Measurements from ENCODE around the gene EYS. TPM values are rescaled to one million over a fixed set of nuclear protein-coding genes. Genes with fewer than 3 reads are reported as not detected.
"Not testable (repeated sequence)": the region's sequence is repeated elsewhere in the genome, so short reads cannot be mapped to it uniquely, and the experiment has no call there.

EYS gene
- total and polyA plus RNA-seq, 2 experiments from 2014 or later: under 0.01 to 0.15 TPM

DNA sequence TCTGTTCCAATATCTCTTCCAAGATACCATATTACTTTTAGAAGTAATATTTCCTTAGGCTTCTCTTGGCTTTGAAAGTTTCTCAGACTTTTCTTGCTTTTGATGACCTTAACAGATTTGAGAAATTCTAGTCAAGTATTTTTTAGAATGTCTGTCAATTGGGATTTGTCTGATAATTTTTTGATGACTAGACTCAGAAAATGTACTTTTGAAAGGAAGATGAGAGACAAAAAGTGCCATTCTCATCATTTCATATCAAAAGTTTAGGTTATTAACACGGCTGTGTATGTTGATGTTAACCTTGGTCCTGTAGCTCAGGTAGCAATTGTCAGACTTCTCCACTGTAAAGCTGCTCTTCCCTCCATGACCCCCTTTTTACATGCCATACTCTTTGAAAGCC, 651.5 kb downstream of the EYS start:
- H3K36me3 ChIP-seq: no peaks in the 10 kb centered on the region
- H3K27ac ChIP-seq: no peak overlapping the region
- TF ChIP-seq, protein P1, sequence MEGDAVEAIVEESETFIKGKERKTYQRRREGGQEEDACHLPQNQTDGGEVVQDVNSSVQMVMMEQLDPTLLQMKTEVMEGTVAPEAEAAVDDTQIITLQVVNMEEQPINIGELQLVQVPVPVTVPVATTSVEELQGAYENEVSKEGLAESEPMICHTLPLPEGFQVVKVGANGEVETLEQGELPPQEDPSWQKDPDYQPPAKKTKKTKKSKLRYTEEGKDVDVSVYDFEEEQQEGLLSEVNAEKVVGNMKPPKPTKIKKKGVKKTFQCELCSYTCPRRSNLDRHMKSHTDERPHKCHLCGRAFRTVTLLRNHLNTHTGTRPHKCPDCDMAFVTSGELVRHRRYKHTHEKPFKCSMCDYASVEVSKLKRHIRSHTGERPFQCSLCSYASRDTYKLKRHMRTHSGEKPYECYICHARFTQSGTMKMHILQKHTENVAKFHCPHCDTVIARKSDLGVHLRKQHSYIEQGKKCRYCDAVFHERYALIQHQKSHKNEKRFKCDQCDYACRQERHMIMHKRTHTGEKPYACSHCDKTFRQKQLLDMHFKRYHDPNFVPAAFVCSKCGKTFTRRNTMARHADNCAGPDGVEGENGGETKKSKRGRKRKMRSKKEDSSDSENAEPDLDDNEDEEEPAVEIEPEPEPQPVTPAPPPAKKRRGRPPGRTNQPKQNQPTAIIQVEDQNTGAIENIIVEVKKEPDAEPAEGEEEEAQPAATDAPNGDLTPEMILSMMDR (IDR thresholded peaks at IDR 0.05; ENCODE audit: low read depth, low read length): no peak
- no peaks in the 10 kb centered on the region for H3K9me3 ChIP-seq (ENCODE audit: low read depth)
- no peak overlapping the region for H3K4me3 ChIP-seq
- H3K27me3 ChIP-seq: no peaks in the 10 kb centered on the region
- DNase-seq (ENCODE audit: low read depth in 1 of 2, low spot score in 1 of 2): no peak
- H3K4me1 ChIP-seq (ENCODE audit: low read depth): no peaks in the 10 kb centered on the region

DNA sequence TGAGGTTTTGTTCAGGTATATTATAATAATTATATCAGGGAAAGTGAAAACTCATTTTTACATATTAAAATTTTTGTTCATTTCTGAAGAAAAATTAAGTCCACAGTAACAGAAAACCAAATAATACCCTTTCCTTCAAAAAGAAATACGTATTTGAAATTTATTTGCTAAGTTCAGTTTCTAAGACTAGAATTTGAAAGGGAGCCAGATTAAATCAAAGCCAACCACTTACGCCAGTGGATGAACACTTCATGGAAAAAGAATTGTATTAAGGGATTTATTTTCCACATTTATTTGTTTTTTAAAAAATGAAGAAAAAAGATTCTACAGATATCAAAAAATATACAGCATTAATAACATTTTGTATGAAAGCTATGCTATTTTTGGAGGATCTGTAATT, 654.4 kb downstream of the EYS start:
- Histone ChIP-seq H3K9me3 (ENCODE audit: low read depth) (no peaks in the 10 kb centered on the region), H3K27ac (no peak overlapping the region), H3K4me1 (ENCODE audit: low read depth) (no peaks in the 10 kb centered on the region), H3K4me3 (no peak overlapping the region), H3K27me3 (no peaks in the 10 kb centered on the region), H3K36me3 (no peaks in the 10 kb centered on the region)
- no peak for DNase-seq (ENCODE audit: low read depth in 1 of 2, low spot score in 1 of 2)
- TF ChIP-seq, protein P1 (IDR thresholded peaks at IDR 0.05; ENCODE audit: low read depth, low read length): no peak

DNA sequence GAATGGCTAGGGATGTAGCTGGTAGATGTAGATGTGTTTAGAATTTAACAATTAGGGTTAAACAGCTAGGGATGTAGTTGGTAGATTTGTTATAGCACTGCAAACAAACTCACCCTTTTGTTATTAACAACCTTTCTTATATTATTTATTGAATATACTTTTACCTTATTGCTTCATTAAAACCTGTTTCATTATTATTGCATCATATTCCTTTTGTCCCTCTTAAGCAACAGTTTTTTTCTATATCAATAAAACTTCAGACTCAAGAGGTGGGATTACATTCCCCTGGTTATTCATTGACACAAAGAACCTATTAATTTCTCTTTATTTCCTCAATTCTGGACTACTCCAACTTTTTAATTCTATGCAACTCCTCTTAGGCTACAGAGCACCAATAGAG, 661.2 kb downstream of the EYS start:
- TF ChIP-seq, protein P1 (IDR thresholded peaks at IDR 0.05; ENCODE audit: low read depth, low read length): no peak
- H3K4me1 ChIP-seq (ENCODE audit: low read depth): no peaks in the 10 kb centered on the region
- H3K27me3 ChIP-seq: no peaks in the 10 kb centered on the region
- no peak overlapping the region for H3K27ac ChIP-seq
- DNase-seq (ENCODE audit: low read depth in 1 of 2, low spot score in 1 of 2): no peak
- no peak overlapping the region for H3K4me3 ChIP-seq
- no peaks in the 10 kb centered on the region for H3K9me3 ChIP-seq (ENCODE audit: low read depth)
- H3K36me3 ChIP-seq: no peaks in the 10 kb centered on the region

DNA sequence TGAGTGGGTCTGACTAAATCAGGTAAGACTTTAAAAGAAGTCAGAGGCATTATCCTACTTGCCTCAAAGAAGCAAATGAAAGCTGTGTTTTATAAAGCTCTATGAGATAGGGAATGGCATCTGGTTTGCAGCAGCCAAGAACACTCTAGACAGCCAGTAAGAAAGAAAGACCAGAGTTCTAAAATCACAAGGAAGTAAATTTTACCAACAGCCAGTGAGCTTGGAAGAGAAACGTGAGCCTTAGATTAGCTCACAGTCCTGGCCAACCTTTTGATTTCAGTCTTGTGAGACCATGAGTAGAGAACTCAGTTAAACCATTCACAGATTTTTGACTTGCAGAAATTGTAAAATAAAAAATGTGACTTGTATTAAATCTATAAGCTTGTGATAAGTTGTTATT, 693.0 kb downstream of the EYS start:
- Histone ChIP-seq H3K4me3 (no peak overlapping the region), H3K9me3 (ENCODE audit: low read depth) (no peaks in the 10 kb centered on the region), H3K36me3 (no peaks in the 10 kb centered on the region), H3K4me1 (ENCODE audit: low read depth) (no peaks in the 10 kb centered on the region), H3K27ac (no peak overlapping the region), H3K27me3 (no peaks in the 10 kb centered on the region)
- TF ChIP-seq, protein P1 (IDR thresholded peaks at IDR 0.05; ENCODE audit: low read depth, low read length): no peak
- no peak for DNase-seq (ENCODE audit: low read depth in 1 of 2, low spot score in 1 of 2)

DNA sequence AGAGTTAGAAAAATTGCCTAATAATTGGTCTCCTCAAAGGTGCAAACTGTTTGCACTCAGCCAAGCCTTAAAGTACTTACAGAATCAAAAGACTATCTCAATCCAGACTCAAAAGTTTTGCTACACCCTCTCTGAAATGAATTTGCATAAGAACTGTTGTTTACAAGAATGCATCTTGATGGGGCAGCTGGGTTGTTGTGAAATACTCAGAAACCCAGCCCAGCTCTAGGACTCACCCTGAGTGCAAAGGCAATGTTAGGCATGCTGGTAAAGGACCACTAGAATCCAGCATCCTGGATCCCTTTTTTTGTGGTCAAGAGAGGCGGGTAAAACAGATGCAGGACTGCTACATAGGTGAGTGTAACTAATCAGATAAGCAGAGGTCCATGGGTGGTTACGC, 700.2 kb downstream of the EYS start:
- H3K9me3 ChIP-seq (ENCODE audit: low read depth): no peaks in the 10 kb centered on the region
- H3K27ac ChIP-seq: no peak overlapping the region
- no peak overlapping the region for H3K4me3 ChIP-seq
- H3K36me3 ChIP-seq: no peaks in the 10 kb centered on the region
- TF ChIP-seq, protein P1 (IDR thresholded peaks at IDR 0.05; ENCODE audit: low read depth, low read length): no peak
- no peaks in the 10 kb centered on the region for H3K27me3 ChIP-seq
- no peak for DNase-seq (ENCODE audit: low read depth in 1 of 2, low spot score in 1 of 2)
- H3K4me1 ChIP-seq (ENCODE audit: low read depth): no peaks in the 10 kb centered on the region

DNA sequence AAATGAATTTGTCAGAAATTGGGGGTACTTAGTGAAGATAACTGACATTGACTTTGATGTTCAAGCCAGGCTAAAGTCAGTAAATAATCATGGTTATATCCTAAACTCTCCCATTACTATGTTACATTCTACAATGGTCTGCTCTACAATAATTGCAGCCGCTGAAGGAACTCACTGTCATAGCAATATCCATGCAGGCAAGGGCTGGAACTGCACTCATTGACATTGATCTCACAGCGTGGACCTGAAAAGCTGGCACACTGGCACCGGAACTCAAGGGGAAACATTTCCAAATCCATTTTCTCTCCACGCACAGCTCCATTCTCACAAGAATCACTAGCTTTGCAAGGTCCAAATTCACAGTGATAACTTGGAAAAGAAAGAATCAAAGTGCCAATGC, 702.7 kb downstream of the EYS start:
- H3K27ac ChIP-seq: no peak overlapping the region
- no peaks in the 10 kb centered on the region for H3K27me3 ChIP-seq
- DNase-seq (ENCODE audit: low read depth in 1 of 2, low spot score in 1 of 2): no peak
- H3K4me1 ChIP-seq (ENCODE audit: low read depth): no peaks in the 10 kb centered on the region
- no peaks in the 10 kb centered on the region for H3K36me3 ChIP-seq
- H3K4me3 ChIP-seq: no peak overlapping the region
- no peaks in the 10 kb centered on the region for H3K9me3 ChIP-seq (ENCODE audit: low read depth)
- TF ChIP-seq, protein P1 (IDR thresholded peaks at IDR 0.05; ENCODE audit: low read depth, low read length): no peak

DNA sequence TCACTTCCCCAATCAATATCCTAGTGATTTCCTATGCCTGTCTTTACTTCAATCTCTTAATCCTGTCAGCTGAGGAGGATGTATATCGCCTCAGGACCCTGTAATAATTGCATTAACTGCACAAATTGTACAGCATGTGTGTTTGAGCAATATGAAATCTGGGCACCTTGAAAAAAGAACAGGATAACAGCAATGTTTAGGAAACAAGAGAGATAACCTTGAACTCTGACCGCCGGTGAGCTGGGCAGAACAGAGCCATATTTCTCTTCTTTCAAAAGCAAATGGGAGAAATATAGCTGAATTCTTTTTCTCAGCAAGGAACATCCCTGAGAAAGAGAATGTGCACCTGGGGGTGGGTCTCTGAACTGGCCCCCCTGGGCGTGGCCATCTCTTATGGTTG, 704.1 kb downstream of the EYS start:
- H3K9me3 ChIP-seq (ENCODE audit: low read depth); H3K4me1 ChIP-seq (ENCODE audit: low read depth); DNase-seq (ENCODE audit: low read depth in 1 of 2, low spot score in 1 of 2); H3K27me3 ChIP-seq; H3K36me3 ChIP-seq; H3K4me3 ChIP-seq; H3K27ac ChIP-seq: not testable (repeated sequence)

Measured in cardiac muscle cell (in vitro differentiated cells and primary cell).